Smooth muscle cell (in vitro differentiated cells): Measurements from ENCODE around the gene ZNF846. TPM values are rescaled to one million over a fixed set of nuclear protein-coding genes. Genes with fewer than 3 reads are reported as not detected.
A peak's percentile ranks its signal among the peaks of the same experiment; 100 is the strongest.
"Not testable (repeated sequence)": the region's sequence is repeated elsewhere in the genome, so short reads cannot be mapped to it uniquely, and the experiment has no call there.

Experiments used
- DNase-seq: peaks from one replicate; lab custom pipeline; 2025; ENCODE audit not compliant: unreplicated experiment; lab: John Stamatoyannopoulos, UW
- H2AFZ ChIP-seq: fragments of 200-600 bp; sonication (generic); 2 replicates; pipeline ENCODE4 v1.6.0; 2016; ENCODE audit warnings: antibody characterized with exemption, low read depth, mild to moderate bottlenecking
- H3F3A ChIP-seq: fragments of 200-600 bp; sonication (generic); 2 replicates; pipeline ENCODE4 v1.6.0; 2017; ENCODE audit warnings: antibody characterized with exemption, low read depth
- H3K27ac ChIP-seq: fragments of 200-600 bp; sonication (generic); 2 replicates; pipeline ENCODE4 v1.5.1; 2016; ENCODE audit warnings: low read depth, mild to moderate bottlenecking
- H3K27me3 ChIP-seq: fragments of 200-600 bp; sonication (generic); 2 replicates; pipeline ENCODE4 v1.6.1; 2016; ENCODE audit warnings: low read depth, mild to moderate bottlenecking
- H3K36me3 ChIP-seq: fragments of 200-600 bp; sonication (generic); 2 replicates; pipeline ENCODE4 v1.5.1; 2016; ENCODE audit warnings: low read depth
- H3K4me1 ChIP-seq: fragments of 200-600 bp; sonication (generic); 2 replicates; pipeline ENCODE4 v1.5.1; 2016; ENCODE audit warnings: low read depth
- H3K4me2 ChIP-seq: fragments of 200-600 bp; sonication (generic); 2 replicates; pipeline ENCODE4 v1.6.0; 2016; ENCODE audit warnings: mild to moderate bottlenecking
- H3K4me3 ChIP-seq: fragments of 200-600 bp; sonication (generic); 2 replicates; pipeline ENCODE4 v1.5.1; 2016; ENCODE audit warnings: mild to moderate bottlenecking
- H3K79me2 ChIP-seq: fragments of 200-600 bp; sonication (generic); 2 replicates; pipeline ENCODE4 v1.6.0; 2016; ENCODE audit warnings: low read depth, mild to moderate bottlenecking
- H3K9ac ChIP-seq: fragments of 200-600 bp; sonication (generic); 2 replicates; pipeline ENCODE4 v1.6.0; 2016; ENCODE audit warnings: low read depth
- H3K9me3 ChIP-seq: fragments of 200-600 bp; sonication (generic); replicated peaks from 2 replicates; pipeline ENCODE4 v1.5.1; 2016; ENCODE audit warnings: low read depth
- H4K20me1 ChIP-seq: fragments of 200-600 bp; sonication (generic); 2 replicates; pipeline ENCODE4 v1.6.0; 2016; ENCODE audit warnings: low read depth
- WGBS: methylation state at CpG from one replicate; pipeline ENCODE4 v1.1.7; 2016; ENCODE audit warnings: low lambda C conversion rate; 5-methylcytosine and 5-hydroxymethylcytosine counted together
- polyA plus RNA-seq: library from polyadenylated mRNA; unstranded; fragments of >200 nt; fragmentation: Nextera tagmentation; extraction: Ambion mirVana; gene quantifications from 2 replicates; pipeline ENCODE4 v1.2.1, GENCODE V29; 2016
- total RNA-seq: library from RNA; depleted of rRNA; stranded (reverse); fragments of >200 nt; gene quantifications from 2 replicates; pipeline ENCODE4 v1.2.3, GENCODE V29; 2014
- TF ChIP-seq, protein P1 (sequence below): fragments of 200-600 bp; sonication (generic); IDR thresholded peaks from 2 replicates; pipeline ENCODE4 v1.5.1; 2017; ENCODE audit warnings: borderline replicate concordance, mild to moderate bottlenecking, antibody characterized with exemption; ENCODE audit not compliant: insufficient read depth, poor library complexity, severe bottlenecking

ZNF846 gene
- total and polyA plus RNA-seq, 2 experiments from 2014 or later: 19.7 to 48.6 TPM

DNA sequence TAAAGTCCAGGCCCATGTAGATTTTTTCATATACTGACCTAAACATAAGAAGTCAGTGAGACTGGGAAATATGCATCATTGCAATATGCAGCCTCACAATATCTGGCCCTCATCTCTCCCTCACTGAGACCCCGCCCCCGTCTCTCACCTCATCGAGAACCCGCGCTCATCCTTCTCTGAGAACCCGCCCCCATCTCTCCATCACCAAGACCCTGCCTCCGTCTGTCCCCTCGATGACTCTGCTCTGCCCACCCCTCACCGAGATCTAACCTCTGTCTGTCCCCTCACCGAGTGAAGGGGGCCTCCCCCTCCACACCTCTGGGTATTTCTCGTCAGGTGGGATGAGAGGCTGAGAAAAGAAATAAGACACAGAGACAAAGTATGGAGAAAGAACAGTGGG is 20.5 kb upstream of the ZNF846 start:
- Histone ChIP-seq H3K4me2 (peak overlapping the region; percentile 17), H3K27ac (peak overlapping the region; percentile 77)

DNA sequence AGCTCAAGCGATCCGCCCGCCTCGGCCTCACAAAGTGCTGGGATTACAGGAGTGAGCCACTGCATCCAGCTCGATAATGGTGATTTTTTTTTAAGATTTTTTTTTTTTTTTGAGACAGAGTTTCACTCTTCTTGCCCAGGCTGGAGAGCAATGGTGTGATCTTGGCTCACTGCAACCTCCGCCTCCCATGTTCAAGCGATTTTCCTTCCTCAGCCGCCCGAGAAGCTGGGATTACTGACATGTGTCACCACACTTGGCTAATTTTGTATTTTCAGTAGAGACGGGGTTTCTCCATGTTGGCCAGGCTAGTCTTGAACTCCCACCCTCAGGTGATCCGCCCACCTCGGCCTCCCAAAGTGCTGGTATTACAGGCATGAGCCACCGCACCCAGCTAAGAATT is 20.1 kb upstream of the ZNF846 start:
- not testable (repeated sequence) for H3K9ac ChIP-seq, H3K27me3 ChIP-seq, H4K20me1 ChIP-seq, H3K36me3 ChIP-seq, H3K79me2 ChIP-seq, H3K4me2 ChIP-seq, H2AFZ ChIP-seq, H3K4me3 ChIP-seq, DNase-seq, H3K9me3 ChIP-seq
- Histone ChIP-seq H3K4me1 (peaks cover 29% of the 10 kb centered on the region), H3K27ac (peak overlapping the region; percentile 77), H3F3A (peaks cover 55% of the 10 kb centered on the region)
- 93% methylated on average over 13 of the region's 13 CpGs for WGBS

More for the DNA sequence above, 20.5 kb upstream of the ZNF846 start:
- H4K20me1 ChIP-seq: no peaks in the 10 kb centered on the region
- H3K36me3 ChIP-seq: no peaks in the 10 kb centered on the region
- DNase-seq: no peak
- H3K9me3 ChIP-seq: no peaks in the 10 kb centered on the region
- H3K27me3 ChIP-seq: no peaks in the 10 kb centered on the region
- WGBS: 80% methylated on average over 11 of the region's 11 CpGs
- H3K79me2 ChIP-seq: no peaks in the 10 kb centered on the region
- peaks cover 50% of the 10 kb centered on the region for H3F3A ChIP-seq
- peaks cover 24% of the 10 kb centered on the region for H3K4me1 ChIP-seq
- H2AFZ ChIP-seq: no peak overlapping the region
- no peak overlapping the region for H3K9ac ChIP-seq
- peak overlapping the region; percentile 30 for H3K4me3 ChIP-seq
- TF ChIP-seq, protein P1, sequence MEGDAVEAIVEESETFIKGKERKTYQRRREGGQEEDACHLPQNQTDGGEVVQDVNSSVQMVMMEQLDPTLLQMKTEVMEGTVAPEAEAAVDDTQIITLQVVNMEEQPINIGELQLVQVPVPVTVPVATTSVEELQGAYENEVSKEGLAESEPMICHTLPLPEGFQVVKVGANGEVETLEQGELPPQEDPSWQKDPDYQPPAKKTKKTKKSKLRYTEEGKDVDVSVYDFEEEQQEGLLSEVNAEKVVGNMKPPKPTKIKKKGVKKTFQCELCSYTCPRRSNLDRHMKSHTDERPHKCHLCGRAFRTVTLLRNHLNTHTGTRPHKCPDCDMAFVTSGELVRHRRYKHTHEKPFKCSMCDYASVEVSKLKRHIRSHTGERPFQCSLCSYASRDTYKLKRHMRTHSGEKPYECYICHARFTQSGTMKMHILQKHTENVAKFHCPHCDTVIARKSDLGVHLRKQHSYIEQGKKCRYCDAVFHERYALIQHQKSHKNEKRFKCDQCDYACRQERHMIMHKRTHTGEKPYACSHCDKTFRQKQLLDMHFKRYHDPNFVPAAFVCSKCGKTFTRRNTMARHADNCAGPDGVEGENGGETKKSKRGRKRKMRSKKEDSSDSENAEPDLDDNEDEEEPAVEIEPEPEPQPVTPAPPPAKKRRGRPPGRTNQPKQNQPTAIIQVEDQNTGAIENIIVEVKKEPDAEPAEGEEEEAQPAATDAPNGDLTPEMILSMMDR: no peak

DNA sequence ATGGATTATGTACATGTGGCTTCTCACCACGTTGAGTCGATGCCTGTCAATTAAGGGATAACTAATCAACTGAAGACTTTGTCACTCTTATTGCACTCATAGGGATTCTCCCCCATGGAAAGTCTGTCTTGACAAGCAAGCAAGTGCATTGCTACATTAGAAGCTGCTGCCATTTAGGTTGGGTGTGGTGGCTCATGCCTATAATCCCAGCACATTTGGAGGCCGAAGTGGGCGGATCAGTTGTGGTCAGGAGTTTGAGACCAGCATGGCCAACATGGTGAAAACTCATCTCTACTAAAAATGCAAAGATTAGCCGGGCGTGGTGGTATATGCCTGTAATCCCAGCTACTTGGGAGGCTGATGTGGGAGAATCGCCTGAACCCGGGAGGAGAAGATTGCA is 18.3 kb upstream of the ZNF846 start:
- Histone ChIP-seq H3K4me1 (peaks cover 30% of the 10 kb centered on the region), H3F3A (peaks cover 57% of the 10 kb centered on the region), H3K4me2 (no peak overlapping the region), H3K79me2 (peaks cover 18% of the 10 kb centered on the region), H3K27ac (no peak overlapping the region), H3K36me3 (no peaks in the 10 kb centered on the region), H3K27me3 (no peaks in the 10 kb centered on the region), H3K9me3 (no peaks in the 10 kb centered on the region), H3K9ac (no peak overlapping the region), H2AFZ (no peak overlapping the region), H3K4me3 (no peak overlapping the region), H4K20me1 (no peaks in the 10 kb centered on the region)
- TF ChIP-seq, protein P1: no peak
- no peak for DNase-seq
- WGBS: 96% methylated on average over 8 of the region's 8 CpGs

- peaks cover 22% of the 10 kb centered on the region for H3K79me2 ChIP-seq
- H3K27ac ChIP-seq: peak overlapping the region; percentile 77
- no peak overlapping the region for H2AFZ ChIP-seq
- H3K4me3 ChIP-seq: peak overlapping the region; percentile 68
- H3K36me3 ChIP-seq: no peaks in the 10 kb centered on the region
- peaks cover 57% of the 10 kb centered on the region for H3F3A ChIP-seq
- H4K20me1 ChIP-seq: no peaks in the 10 kb centered on the region
- H3K9me3 ChIP-seq: no peaks in the 10 kb centered on the region
- 64% methylated on average over 9 of the region's 9 CpGs for WGBS
- no peaks in the 10 kb centered on the region for H3K27me3 ChIP-seq
- H3K4me1 ChIP-seq: peaks cover 29% of the 10 kb centered on the region
- no peak overlapping the region for H3K9ac ChIP-seq
- H3K4me2 ChIP-seq: peak overlapping the region; percentile 82
- no peak for DNase-seq
- TF ChIP-seq, protein P1: no peak
Measured at GRCh38 chr19:9786342-9786741, 17.8 kb upstream of the ZNF846 start.
